ENCODE data around the gene HMCN2.

The HMCN2 gene

DNA sequence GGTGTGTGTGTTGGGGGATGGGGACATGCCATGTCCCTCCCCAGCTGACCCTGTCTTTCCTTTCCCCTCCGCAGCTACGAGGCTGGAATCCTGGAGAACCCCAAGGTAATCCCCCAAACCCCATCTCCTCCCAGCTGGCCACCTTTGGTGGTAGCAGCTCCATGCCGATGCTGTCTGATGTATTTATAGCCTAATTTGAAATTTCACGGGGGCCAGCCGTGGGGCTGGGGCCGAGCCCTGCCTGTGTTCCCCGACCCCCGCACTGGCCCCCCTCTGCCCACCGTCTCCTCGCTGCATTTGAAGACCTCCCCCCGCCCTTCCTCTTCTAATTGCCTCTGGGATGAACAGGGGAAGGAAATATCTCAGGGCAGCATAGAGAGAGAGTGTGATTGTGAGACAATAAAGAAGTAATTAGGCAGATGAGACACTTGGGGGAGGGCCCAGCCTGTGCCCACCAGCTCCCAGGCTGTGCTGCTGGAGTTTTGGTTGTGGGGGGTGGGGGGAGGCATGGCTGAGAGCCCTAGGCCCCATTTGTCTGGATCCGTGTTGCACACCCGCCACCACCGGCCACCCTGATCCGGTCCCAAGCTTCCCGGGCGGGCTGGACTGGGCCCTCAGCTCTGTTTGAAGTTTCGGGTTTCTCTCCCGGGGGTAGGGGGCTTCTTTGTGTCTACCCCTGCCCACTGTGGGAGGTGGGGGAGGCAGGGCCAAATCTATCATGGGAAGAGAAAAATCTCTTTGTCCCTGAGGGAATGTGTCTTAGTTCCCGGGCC lies 206.0 kb downstream of the HMCN2 start:
- DNase-seq (ENCODE audit: low read depth): no peak

DNA sequence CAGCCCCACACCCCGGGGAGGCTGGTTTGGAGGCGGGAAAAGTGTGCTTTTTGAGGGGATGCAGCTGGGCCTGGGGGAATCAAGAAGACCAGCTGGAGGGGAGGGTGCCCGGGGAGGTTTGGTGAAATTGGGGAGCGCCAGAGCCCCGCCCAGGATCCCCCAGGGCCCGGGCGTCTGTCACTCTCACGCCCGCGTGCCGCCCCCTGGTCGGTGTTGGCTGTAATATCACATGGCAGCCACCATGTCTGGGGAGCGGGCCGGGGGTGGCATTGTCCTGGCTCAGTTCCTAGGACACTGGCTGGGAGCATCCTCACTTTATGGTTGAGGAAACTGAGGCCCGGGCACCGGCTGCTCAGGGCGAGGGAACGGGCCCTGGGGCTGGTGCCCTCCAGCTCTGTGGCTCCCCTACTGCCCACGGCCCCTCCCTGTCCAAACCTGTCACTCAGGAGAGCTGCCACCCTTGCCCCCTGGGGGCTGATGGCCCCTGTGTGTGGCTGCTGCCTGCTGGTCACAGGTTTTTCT lies 206.7 kb downstream of the HMCN2 start:
- no peak for DNase-seq (ENCODE audit: low read depth)

DNA sequence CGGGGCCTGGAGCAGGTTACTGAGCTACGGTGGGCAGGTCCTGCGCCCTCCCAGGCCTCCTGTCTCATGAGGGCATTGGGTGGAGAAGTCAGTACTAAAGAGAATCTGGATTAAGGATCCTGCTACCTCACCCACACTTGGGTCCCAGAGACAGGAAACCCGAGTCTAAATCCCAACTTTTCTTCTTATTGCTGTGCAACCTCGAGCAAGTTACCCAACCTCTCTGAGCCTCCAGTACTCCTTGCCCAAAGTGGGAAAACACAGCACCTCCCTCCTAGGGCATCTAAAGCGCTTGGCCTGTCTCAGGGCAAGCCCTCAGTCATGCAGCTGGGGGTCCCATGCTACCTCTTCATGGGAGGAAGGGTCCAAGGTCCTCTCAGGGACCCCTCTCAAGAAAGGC lies 207.4 kb downstream of the HMCN2 start:
- DNase-seq (ENCODE audit: low read depth): no peak

DNA sequence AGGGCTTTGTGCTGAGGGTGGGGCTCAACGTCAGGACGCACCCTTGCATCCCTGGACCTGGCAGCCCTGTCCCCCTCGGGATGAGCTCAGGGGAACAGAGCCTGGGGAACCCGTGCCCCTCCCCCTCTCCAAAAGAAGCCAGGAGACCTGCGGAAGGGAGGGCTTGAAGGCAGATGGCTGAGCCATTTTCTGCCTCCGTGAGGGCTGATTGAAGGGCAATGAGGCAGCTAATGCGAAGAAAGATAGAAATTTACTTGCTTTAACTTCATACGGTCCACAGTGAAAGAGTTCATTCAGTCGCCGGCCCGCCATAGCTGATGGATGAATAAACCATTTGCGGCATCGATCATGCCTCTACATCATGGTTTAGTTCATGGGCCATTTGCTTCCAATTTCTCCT lies 208.0 kb downstream of the HMCN2 start:
- no peak for DNase-seq (ENCODE audit: low read depth)

DNA sequence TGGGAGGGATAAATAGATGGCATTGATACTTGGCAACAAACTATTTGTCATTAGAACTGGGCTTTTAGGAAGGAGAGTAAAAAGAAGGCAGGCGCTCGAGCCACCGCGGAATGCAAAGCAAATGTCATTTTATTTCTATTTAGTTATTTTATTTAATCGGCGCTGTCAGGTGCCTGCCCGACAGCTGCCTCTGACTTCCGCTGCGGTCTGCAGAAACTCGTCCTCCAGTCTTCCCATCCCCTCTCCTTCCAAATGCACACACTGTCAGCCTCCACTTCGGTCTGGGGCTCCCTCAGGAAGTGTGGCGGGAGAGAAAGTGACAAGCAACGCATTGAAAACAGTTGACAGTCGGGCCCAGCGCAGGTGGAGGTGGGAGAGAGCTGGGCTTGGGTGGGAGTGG lies 208.5 kb downstream of the HMCN2 start:
- DNase-seq (ENCODE audit: low read depth): no peak

DNA sequence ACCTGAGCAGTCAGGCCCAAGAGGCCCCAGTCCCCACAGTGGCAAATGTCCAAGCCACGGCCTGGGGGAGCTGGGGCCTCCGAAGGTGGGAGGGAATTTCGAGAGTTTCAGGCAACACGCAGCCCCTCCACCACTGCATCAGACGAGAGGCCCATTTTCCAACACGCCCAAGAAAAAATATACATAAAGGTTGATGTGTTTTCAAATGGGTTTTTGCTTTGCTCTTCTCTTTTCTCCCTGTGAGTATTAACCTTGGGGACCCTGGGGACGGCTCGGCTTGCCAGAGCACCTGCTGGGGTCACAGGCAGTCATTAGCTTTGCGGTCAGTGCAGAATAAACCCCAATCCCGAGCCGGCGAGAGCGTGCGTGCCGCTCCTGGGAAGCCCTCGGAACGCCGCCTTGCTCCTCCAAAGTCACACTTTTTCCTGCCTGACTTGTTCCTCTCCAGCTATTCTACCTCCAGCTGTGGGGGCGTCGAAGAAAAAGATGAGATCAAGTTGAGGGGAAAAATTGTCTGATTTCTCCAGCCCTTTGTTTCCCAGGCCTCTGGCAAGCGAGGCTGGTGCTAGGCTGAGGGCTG lies 210.7 kb downstream of the HMCN2 start:
- DNase-seq (ENCODE audit: low read depth): no peak

DNA sequence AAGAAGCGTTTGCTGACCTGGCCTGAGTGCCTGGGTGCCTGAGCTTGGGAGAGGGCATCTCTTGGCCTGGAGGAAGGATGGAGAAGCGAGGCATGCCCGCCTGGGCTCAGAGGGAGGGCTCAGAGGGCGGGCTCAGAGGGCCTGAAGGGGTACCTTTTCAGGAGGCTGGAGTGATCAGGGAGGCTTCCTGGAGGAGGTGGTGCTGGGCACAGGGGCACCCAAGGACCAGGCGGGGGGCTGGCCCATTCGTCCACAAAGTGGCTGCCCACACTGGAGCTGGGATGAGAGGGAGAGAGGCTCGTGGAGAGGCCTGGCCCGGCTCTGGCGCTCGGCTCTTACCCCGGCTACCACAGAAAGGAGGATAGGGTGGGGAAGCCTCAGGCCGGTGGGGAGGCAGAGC lies 212.0 kb downstream of the HMCN2 start:
- DNase-seq (ENCODE audit: low read depth): no peak

DNA sequence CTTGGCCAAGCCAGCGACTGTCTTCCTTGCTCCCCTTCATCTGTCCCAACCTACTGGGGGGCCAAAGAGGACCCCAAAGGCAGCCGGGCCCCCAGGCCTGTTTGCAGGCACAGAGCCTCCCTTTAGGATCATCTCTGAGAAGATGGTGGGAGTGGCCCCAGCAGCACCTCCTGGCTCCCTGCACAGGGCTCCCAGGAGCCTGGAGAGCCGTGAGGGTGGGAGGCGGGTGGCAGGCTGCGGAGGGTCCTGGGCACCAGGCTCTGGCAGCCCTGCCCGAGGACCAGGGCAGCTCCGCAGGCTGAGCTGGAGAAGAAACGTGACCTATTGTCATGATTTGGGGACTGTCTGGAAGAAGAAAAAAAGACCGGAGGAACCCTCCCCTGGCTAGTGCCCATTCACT lies 212.6 kb downstream of the HMCN2 start:
- DNase-seq (ENCODE audit: low read depth): no peak

DNA sequence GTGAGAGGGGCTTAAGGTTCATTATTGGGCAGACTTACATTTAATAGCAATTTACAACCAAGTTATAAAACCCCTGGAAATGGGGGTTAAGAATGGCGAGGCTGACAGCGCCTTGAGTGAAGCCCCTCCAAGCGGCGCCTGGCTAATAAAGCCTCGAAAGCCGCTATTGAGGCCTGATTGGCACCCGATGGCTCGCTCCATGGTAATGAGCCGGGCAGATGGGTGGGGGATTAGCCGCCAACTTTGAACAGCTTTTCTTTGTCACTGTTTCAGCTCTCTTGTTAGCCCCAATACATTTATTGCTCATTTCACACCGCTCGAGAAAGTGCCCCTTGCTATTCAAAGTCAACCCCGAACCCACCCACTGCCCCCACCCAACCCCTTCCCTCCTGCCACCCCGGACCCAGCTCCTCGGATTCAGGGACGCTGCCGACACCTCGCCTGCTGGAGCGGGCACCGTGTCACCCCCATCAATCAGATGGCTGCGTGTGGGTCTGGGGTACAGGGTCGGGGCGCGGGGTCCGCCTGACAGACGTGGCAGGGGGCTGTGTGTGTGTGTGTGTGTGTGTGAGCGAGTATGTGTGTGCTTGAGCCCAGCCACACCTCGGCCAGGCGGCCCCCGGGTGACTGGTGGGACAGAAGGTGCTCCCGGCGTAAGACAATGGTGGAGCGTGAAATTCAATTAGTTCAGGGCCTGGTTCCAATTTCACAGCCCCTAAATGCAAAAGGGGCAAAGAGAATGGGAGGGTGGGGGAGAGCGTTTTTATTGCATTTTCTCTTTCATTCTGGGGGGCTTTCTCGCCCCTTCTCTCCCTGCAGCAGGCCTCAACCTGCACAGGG lies 213.4 kb downstream of the HMCN2 start:
- DNase-seq (ENCODE audit: low read depth): no peak

DNA sequence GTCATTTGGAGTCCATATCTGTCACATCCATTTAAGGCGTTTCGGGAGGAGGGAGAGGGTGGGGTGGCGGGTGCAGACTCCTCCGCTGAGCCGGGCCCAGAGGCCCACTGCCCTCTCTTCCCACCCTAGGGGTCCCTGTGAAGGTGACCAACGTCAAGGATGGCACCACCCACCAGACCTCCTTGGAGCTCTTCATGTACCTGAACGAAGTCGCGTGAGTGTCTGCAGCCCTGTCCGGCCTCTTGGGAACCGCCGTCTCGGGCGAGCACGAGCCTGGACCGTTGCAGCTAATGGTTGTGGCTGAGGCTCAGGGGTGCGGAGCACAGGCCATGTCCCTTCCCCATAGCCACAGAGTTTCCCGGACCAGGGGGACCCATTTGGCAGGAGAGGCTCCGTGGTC lies 214.0 kb downstream of the HMCN2 start:
- no peak for DNase-seq (ENCODE audit: low read depth)

DNA sequence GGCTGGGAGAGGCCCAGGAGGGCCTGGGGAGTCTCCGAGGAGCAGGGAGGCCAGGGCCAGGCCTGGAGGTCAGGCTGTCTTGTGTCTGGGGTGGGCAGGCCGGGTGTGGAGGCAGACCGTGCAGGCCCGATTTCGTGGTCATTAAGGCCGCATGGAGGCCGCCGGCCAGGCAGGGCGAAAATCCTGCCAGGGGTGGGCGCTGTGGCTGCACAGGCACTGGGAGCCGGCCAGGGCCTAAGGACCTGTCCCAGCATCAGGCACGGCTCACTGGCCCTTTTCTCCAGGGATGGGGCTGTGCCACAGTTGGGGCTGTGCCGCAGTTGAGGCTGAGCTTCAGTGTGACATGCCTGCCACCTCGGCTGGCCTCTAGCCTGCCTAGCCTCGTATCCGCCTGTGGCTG lies 215.1 kb downstream of the HMCN2 start:
- no peak for DNase-seq (ENCODE audit: low read depth)

DNA sequence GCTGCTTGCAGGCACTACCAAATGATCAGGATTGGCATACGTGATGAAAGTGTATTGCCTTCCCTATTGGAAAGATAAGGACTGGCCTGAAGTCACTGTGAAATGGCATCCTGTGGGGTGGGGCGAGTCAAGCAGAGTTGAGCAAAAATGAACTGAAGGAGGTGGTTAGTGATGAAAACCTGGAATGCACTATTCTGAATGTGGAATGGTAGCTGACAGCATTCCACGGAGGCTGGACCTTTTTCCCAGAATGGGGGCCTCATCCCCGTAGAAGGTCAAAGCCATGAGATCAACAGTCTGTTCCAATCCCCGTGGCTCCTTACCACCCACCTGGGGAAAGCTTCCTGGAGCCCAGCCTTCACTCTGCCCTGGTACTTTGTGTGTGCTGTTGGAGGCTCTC lies 216.9 kb downstream of the HMCN2 start:
- no peak for DNase-seq (ENCODE audit: low read depth)

DNA sequence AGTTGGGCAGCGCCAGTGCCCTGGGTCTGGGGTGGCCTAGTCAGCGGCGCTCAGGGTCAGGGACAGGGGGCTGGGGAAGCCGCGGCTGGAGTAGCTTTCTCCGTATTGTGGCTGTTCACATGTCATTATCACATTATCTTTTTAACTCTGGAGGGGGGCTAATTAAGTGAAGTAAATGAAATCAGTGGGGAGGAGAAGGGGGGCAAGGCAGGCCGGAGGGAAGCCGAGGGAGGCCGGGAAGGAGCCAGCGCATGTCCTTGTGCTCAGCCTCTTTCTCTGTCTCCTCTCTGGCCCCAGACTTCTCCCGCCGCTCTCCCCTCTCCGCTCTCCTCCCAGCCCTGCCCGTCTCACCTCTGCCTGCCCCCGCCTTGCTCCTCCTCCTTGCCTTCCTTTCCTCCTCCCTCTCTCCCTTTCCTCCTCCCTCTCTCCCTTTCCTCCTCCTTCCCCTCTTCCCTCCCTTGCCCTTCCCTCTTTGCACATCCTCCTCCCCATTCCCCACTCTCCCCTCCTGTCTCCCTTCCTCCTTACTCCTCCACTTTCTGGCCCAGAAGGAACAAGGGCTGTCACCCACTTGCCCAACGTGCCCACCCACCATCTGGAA lies 217.9 kb downstream of the HMCN2 start:
- no peak for DNase-seq (ENCODE audit: low read depth)
